HG02852 (cell line): ENCODE measurements around the gene TGFBI.

Experiments
- ATAC-seq: cut with Tn5 transposase; IDR thresholded peaks from one replicate; pipeline ENCODE4 v1.9.1; 2021; ENCODE audit warnings: mild to moderate bottlenecking, moderate library complexity; ENCODE audit not compliant: unreplicated experiment

Gene TGFBI

GRCh38 chr5:136023958-136024541, 4.7 kb upstream of the TGFBI start:
- no peak for ATAC-seq

- ATAC-seq, result no peak
Observed at GRCh38 chr5:136025900-136026299, 2.9 kb upstream of the TGFBI start.

- no peak for ATAC-seq
Observed at GRCh38 chr5:136026636-136027035, 2.2 kb upstream of the TGFBI start.

- ATAC-seq, result no peak
Observed at GRCh38 chr5:136027311-136027710, 1.5 kb upstream of the TGFBI start.

GRCh38 chr5:136028090-136028489, 698 bp upstream of the TGFBI start:
- no peak for ATAC-seq

- no peak for ATAC-seq
Observed at GRCh38 chr5:136030252-136030651, 1.5 kb downstream of the TGFBI start.

GRCh38 chr5:136030956-136031611, 2.3 kb downstream of the TGFBI start:
- ATAC-seq, result peak; percentile 82

GRCh38 chr5:136031711-136032110, 2.9 kb downstream of the TGFBI start:
- ATAC-seq, result peak; percentile 19

GRCh38 chr5:136032564-136032963, 3.8 kb downstream of the TGFBI start:
- no peak for ATAC-seq

GRCh38 chr5:136033234-136033633, 4.4 kb downstream of the TGFBI start:
- ATAC-seq, result no peak

GRCh38 chr5:136033848-136034247, 5.1 kb downstream of the TGFBI start:
- ATAC-seq, result no peak

- ATAC-seq, result no peak
Observed at GRCh38 chr5:136034492-136034891, 5.7 kb downstream of the TGFBI start.

- ATAC-seq, result no peak
Observed at GRCh38 chr5:136034984-136035383, 6.2 kb downstream of the TGFBI start.

GRCh38 chr5:136035837-136036236, 7.0 kb downstream of the TGFBI start:
- ATAC-seq, result no peak

GRCh38 chr5:136036293-136036911, 7.6 kb downstream of the TGFBI start:
- no peak for ATAC-seq

- ATAC-seq, result peak; percentile 46
Observed at GRCh38 chr5:136037001-136037705, 8.4 kb downstream of the TGFBI start.

GRCh38 chr5:136038635-136039034, 9.8 kb downstream of the TGFBI start:
- no peak for ATAC-seq

- ATAC-seq, result no peak
Observed at GRCh38 chr5:136039202-136039601, 10.4 kb downstream of the TGFBI start.

GRCh38 chr5:136040746-136041415, 12.1 kb downstream of the TGFBI start:
- no peak for ATAC-seq

- ATAC-seq, result no peak
Observed at GRCh38 chr5:136042156-136042555, 13.4 kb downstream of the TGFBI start.

- ATAC-seq, result no peak
Observed at GRCh38 chr5:136042665-136043121, 13.9 kb downstream of the TGFBI start.
